ENCODE data around the gene ZNF710. TPM values are rescaled to one million over a fixed set of nuclear protein-coding genes. Genes with fewer than 3 reads are reported as not detected.

The ZNF710 gene
- total RNA-seq, 2 donors from 2014 or later, result 3.4 to 5.2 TPM

GRCh38 chr15:90008607-90009006, 7.5 kb downstream of the ZNF710 start:
- H3K27ac ChIP-seq, result no peak overlapping the region
- H3K36me3 ChIP-seq, result no peaks in the 10 kb centered on the region
- peaks cover 0 to 26% of the 10 kb centered on the region in 2 donors for H3K4me1 ChIP-seq
- no peaks in the 10 kb centered on the region for H3K27me3 ChIP-seq
- DNase-seq (ENCODE audit: low spot score), result no peak
- no peak overlapping the region for H3K4me3 ChIP-seq
- peaks cover 0 to 17% of the 10 kb centered on the region in 2 donors for H3K9me3 ChIP-seq
- TF ChIP-seq, protein P1, sequence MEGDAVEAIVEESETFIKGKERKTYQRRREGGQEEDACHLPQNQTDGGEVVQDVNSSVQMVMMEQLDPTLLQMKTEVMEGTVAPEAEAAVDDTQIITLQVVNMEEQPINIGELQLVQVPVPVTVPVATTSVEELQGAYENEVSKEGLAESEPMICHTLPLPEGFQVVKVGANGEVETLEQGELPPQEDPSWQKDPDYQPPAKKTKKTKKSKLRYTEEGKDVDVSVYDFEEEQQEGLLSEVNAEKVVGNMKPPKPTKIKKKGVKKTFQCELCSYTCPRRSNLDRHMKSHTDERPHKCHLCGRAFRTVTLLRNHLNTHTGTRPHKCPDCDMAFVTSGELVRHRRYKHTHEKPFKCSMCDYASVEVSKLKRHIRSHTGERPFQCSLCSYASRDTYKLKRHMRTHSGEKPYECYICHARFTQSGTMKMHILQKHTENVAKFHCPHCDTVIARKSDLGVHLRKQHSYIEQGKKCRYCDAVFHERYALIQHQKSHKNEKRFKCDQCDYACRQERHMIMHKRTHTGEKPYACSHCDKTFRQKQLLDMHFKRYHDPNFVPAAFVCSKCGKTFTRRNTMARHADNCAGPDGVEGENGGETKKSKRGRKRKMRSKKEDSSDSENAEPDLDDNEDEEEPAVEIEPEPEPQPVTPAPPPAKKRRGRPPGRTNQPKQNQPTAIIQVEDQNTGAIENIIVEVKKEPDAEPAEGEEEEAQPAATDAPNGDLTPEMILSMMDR (IDR thresholded peaks at IDR 0.05), result no peak

DNA sequence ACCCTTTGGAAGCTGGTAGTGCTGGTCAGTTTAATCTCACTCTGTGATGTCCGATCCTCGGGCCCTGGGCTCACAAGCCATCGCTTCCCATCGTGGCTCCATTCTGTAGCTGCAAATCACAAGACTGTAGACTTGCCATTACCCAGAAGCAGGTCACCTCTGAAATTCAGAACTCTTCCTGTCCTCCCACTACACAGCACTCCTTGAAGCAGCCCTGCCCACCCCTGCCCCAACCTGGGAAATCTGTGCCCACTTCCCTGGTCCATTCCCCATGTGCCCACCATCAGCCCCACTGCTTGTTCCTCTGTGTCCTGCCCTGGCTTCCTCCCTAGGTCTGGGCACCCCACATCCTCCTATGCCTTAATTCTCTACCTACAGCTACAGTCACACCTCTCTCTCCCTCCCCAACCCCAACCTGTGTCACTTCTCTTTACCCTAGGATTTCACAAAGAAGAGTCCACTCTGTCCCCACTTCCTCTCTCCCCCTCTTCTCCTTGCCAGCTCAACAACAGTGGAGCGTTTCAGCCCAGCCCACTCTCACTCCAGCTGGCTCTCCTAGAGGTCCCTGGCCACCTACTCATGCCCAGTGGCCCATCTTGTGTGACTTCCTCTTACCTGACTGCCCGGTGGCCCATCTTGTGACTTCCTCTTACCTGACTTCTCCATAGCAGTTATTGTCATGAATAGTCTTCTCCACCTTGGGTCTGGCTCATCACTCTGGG, 8.3 kb downstream of the ZNF710 start:
- TF ChIP-seq, protein P1 (IDR thresholded peaks at IDR 0.05), result no peak
- Histone ChIP-seq H3K36me3 (no peaks in the 10 kb centered on the region), H3K4me3 (no peak overlapping the region), H3K9me3 (peaks cover 0 to 17% of the 10 kb centered on the region in 2 donors), H3K27ac (no peak overlapping the region), H3K27me3 (no peaks in the 10 kb centered on the region), H3K4me1 (peaks cover 0 to 17% of the 10 kb centered on the region in 2 donors)
- no peak for DNase-seq (ENCODE audit: low spot score)

GRCh38 chr15:90011705-90012104, 10.6 kb downstream of the ZNF710 start:
- no peaks in the 10 kb centered on the region for H3K36me3 ChIP-seq
- H3K27ac ChIP-seq, result no peak overlapping the region
- H3K9me3 ChIP-seq, result peaks cover 0 to 17% of the 10 kb centered on the region in 2 donors
- H3K4me3 ChIP-seq, result no peak overlapping the region
- H3K4me1 ChIP-seq, result no peaks in the 10 kb centered on the region
- H3K27me3 ChIP-seq, result no peaks in the 10 kb centered on the region
- TF ChIP-seq, protein P1 (IDR thresholded peaks at IDR 0.05), result no peak
- DNase-seq (ENCODE audit: low spot score), result no peak

DNA sequence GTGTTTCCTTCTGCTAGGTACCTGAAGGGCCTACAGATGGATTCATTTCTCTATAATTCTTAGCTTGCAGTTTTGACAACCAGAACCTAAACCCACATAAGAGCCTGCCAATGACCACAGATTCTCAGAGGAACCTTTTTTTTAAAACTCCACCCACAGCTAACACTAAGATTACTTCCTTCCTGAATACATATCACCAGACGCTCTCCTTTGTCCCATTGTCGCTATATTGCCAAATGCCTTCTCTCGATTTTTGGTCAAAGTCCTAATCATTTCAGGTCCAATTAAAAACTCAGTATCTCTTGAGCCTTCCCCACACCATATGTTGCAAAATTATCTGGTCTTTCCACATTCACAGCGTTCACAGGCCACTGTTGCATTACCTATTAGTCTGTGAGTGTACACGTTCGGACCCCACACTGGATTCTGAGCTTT, 12.4 kb downstream of the ZNF710 start:
- H3K9me3 ChIP-seq, result peaks cover 0 to 17% of the 10 kb centered on the region in 2 donors
- TF ChIP-seq, protein P1 (IDR thresholded peaks at IDR 0.05), result no peak
- no peak overlapping the region for H3K27ac ChIP-seq
- H3K36me3 ChIP-seq, result no peaks in the 10 kb centered on the region
- DNase-seq (ENCODE audit: low spot score), result no peak
- H3K4me1 ChIP-seq, result no peaks in the 10 kb centered on the region
- H3K4me3 ChIP-seq, result no peak overlapping the region
- H3K27me3 ChIP-seq, result no peaks in the 10 kb centered on the region

DNA sequence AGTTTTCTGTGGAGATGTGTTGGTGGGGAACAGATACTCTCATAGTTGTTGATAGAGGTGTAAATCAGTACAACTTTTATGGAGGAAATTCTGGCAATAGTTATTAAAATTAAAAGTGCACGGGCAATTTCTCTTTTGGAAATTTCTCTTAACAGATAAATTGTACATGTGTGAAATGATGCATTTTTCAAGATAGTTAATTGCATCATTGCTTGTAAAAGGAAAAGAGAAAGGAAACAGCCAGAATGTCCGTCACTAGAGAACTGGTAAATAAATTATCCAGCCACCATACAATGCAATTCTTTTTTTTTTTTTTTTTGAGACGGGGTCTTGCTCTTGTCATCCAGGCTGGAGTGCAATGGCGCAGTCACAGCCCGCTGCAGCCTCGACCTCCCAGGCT, 14.2 kb downstream of the ZNF710 start:
- TF ChIP-seq, protein P1 (IDR thresholded peaks at IDR 0.05), result no peak
- Histone ChIP-seq H3K27ac (no peak overlapping the region), H3K4me1 (peaks cover 0 to 10% of the 10 kb centered on the region in 2 donors), H3K4me3 (no peak overlapping the region), H3K27me3 (no peaks in the 10 kb centered on the region), H3K9me3 (peaks cover 0 to 17% of the 10 kb centered on the region in 2 donors), H3K36me3 (no peaks in the 10 kb centered on the region)
- DNase-seq (ENCODE audit: low spot score), result no peak
